NCI-H128 (cell line): ENCODE data around the gene ITPKA.
"Not testable (repeated sequence)": the region's sequence is repeated elsewhere in the genome, so short reads cannot be mapped to it uniquely, and the experiment has no call there.

Source experiments
- DNase-seq: peaks from one replicate; lab custom pipeline; 2025; ENCODE audit not compliant: unreplicated experiment; lab: John Stamatoyannopoulos, UW

The ITPKA gene

DNA sequence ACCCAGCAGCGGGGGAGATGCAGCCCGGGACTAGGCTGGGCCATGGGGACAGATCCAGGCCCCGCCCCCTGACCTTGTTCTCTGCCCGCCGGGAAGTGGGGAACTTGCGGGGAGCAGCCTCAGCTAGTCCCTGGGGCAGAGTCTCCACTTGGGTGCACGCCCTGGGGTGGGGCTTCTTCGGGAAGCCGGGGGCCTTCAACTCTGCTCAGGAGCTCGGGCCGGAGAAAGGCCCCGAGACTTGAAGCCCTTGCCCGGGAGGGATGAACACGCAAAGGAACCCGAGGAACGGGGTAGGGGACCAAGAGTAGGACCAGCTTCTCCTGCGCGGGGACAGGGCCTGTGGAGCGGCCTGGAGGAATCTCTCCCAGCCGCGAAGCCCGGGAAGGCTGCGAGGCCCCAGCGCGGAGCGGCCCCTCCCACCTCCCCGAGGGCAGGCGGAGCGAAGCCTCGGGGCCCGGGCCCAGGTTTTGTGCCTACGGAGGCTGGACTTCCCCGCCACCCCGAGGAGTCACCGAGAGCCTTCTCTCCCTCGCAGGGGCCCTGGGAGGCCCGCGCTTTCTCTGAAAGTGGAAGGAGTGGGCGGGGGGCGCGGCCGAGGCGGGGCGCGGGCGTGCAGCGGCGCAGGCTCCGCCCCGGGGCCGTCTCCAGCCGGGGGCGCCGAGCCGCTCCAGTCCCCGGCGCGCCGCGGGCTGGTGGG lies at the start of gene ITPKA:
Gene ITPKA (plus strand): TSS at position 670 of the 697 bp plus-strand sequence. CDS start 54 bp downstream, outside the sequence.
- no peak for DNase-seq

DNA sequence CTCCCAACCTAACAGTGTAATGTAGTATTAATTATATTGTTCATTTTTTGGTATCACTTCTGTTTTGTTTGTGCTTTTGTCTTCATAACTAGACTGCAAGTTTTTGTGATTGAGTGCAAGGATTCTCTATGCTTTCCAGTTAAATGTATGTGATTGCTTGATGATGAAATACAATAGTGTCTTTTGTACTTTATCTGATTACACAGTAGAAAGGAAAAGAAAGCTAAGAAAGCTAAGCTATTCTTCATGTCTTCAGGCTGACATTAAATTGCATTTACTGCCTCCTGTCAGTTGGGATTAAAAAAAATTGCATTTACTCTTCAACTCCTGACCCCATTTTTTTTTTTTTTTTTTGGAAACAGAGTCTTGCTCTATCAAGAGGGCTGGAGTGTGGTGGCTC lies 48.3 kb upstream of the ITPKA start:
- no peak for DNase-seq

DNA sequence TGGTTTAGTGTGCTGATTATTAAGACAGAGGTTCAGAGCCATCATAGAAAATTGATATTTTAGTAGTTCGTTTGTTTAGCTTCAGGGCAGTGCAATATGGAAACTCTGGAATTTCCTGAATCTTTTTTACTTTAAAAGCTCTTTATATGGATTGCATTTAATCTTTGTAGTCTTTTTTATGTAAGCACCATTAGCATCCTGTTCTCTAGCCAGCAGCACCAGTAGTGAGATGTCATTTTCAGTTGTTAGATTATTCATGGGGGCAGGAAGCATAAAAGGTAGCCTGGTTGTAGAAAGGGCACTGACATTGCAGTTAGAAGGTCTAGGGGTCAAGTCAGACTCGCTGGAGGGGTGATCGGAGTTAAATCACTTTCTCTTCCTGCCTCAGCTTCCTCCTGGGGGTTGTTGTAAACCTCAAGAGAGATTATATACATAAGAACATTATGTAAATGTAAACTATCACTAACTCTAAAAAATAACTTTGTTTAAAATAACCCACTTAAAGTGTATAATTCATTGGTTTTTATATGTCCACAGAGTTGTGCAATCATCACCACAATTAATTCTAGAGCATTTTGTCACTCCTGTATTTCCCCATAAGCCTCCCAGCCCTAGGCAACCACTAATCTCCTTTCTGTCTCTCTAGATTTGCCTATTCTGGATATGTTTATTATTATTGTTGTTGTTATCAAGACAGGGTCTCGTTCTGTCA lies 31.4 kb upstream of the ITPKA start:
- DNase-seq: no peak

DNA sequence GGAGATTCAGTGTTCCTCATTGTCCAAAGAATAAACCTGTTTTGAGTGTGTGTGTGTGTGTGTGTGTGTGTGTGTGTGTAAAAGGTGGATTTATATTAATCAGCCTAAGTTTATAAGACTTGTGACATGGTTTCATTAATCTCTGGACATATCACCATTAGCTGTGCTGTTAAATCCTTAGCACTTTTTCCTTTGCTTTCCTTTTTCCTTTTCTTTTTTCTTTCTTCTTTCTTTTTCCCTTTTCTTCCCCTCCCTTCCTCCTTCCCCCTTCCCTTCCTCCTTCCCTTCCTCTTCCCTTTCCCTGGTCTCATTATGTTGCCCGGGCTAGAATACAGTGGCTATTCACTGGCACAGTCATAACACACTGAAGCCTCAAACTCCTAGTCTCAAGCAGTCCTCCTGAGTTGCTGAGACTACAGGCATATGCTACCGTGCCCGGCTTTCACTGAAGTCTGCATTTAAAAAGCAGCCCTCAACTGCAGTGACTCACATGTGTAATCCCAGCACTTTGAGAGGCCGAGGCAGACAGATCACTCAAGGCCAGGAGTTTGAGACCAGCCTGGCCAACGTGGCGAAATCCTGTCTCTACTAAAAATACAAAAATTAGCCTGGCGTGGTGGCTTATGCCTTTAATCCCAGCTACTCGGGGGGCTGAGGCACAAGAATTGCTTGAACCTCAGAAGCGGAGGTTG lies 28.6 kb upstream of the ITPKA start:
- DNase-seq: no peak

DNA sequence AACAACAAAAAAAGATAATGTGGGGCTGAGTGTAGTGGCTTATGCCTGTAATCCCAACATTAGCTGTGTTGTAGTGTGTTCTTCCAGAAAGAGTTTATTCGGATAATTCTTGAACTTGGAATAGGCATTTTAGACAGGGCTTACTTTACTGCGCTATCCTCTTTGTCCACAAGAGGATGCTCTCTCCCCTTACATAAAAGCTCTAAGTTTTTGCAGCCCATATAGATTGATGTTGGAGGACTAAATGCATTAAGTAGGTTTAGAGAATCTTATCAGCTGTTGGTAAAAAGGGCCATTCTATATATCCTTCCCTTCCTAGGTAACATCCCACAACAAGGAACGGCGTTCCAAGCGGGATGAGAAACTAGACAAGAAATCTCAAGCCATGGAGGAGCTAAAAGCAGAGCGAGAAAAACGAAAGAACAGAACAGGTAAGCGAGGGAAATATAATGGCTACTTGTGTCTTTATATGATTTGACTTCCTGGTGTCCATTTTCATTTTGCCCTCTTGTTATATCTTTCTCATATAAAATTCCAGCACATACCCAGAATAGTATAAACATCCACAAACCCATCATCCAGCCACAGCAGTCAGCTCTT lies 27.8 kb upstream of the ITPKA start:
- DNase-seq: no peak

DNA sequence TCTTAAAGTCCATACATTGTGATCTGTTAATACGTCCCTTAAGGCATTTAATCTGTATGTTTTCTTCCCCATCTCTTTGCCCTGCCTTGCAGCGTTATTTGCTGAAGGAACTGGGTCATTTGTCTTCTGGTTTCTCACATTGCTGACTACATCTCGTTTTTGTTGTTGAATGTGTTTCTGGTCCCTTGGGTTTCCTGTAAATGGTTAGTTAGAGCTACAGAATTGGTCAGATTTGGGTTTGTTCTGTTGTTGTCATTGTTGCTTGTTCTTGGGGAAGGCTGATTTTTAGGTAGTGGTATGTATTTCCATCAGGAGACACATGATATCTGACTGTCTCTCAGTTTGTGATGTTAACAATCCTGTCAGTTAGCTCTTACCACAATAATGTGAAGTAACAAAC lies 27.0 kb upstream of the ITPKA start:
- DNase-seq: no peak

DNA sequence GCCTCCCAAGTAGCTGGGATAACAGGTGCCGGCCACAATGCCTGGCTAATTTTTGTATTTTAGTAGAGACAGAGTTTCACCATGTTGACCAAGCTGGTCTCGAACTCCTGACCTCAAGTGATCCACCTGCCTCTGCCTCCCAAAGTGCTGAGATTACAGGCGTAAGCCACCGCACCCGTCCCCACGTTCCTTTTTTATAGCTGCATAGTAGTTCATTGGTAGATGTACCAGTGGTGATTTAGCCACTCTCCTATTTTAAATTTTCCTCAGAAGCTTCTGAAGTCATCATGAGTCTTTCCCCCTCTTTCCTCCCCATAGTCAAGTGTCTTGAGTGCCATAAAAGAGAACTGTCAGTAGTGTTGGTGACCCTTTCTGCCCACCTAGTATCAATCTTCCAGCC lies 24.0 kb upstream of the ITPKA start:
- not testable (repeated sequence) for DNase-seq

DNA sequence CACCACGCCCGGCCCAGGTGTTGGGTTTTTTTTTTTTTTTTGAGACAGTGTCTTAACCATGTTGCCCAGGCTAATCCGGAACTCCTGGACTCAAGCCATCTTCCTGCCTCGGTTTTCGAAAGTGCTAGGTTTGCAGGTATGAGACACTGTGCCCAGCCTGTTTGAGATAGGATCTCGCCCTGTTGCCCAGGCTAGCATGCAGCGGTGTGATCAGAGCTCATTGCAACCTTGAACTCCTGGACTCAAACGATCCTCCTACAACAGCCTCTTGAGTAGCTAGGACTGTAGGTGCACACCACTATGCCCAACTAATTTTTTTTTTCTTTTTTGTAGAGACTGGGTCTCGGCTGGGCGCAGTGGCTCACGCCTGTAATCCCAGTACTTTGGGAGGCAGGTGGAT lies 20.3 kb upstream of the ITPKA start:
- no peak for DNase-seq

DNA sequence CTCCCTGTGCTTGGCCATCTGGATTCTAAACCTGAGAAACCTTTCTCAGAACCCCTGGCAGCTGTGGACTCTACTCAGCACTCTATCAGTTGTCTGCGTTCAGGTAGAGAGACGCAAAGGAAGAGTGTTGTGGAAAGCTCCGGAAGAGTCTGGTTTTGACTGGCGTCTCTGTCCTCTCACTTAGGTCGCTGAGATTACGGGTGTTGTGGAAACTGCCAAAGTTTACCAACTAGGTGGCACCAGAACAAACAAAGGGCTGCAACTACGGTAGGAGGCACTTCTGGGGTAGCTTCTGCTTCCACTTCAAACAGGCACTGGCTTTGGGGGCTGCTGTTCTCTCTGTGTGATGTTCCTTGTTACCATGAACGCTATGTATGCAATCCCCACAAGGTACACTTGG lies 19.2 kb upstream of the ITPKA start:
- no peak for DNase-seq

DNA sequence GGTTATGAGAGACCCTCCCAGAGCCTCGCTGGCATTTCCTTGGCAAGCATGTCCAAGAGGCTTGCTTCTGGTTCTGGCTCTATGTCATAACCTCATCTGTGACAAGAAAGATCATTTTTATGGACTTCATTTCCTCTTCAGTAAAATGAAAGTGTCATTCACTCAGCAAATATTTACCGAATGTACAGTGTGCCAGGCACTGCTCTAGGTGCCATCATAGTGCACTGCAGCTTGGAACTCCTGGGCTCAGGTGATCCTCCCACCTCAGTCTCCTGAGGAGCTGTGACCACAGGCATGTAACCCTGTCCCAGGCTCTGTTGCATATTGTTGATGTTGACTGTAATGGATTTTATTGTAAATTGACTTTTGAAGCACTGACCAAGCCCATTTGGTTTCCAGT lies 18.7 kb upstream of the ITPKA start:
- DNase-seq: no peak

DNA sequence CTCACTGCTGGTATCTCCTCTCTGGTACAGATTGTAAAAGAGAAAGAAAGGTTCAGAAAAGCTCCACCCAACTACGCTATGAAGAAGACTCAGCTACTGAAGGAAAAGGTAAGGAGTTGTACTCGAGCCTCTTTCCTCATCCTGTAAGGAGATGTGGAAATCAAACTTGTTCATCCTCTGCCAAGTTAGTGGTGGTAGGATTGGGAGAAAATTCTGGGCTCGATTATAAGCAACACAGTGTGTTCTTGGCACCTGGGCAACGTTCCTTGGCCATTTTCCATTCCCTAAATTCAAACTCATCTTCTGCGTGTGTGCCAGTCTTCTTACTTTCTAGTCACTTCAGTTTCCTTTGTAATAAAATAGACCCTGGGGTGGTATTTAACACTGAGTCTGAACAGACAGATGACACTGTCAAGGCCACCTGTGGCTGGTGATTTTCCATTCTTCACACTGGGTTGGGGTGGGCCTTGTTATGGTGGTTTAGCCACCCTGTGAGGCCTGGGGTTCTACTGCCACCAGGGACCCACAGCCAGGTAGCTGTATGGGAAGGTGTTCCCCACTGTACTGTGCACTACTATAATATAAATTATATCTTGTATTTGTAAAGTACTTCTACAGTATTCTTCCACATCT lies 17.1 kb upstream of the ITPKA start:
- no peak for DNase-seq

DNA sequence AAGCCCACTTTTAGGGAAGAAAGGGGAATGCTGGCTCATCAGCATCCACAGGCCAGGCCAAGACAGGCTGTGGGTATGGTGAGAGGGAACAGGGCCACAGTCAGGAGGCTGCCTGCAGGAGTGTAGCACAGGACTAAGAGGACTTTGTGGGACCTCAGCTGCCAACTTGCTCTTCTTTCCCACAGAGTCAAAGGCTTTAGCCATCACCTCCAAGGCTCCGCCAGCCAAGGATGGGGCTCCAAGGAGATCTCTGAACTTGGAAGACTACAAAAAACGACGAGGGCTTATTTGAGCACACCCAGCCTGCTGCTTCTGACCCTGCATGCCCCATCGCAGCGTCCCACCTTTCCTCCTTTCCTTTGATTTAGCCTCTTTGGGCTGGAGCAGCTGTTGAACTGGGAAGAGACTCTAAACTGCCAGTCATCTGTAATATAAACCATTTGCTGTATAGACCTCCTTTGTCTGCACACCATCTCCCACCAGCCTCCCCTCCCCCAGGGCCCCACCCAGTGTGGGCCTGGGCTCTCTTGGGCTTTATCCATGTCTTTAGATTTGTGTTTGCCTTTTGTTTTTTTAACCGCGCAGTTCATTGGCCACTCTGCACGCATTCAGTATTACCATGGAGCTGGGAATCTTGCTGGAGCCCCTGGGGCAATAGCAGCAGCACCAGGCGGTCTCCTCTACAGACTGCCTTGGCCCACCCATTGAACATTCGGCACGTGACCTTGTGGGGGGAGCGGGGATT lies 13.1 kb upstream of the ITPKA start:
- DNase-seq: no peak

DNA sequence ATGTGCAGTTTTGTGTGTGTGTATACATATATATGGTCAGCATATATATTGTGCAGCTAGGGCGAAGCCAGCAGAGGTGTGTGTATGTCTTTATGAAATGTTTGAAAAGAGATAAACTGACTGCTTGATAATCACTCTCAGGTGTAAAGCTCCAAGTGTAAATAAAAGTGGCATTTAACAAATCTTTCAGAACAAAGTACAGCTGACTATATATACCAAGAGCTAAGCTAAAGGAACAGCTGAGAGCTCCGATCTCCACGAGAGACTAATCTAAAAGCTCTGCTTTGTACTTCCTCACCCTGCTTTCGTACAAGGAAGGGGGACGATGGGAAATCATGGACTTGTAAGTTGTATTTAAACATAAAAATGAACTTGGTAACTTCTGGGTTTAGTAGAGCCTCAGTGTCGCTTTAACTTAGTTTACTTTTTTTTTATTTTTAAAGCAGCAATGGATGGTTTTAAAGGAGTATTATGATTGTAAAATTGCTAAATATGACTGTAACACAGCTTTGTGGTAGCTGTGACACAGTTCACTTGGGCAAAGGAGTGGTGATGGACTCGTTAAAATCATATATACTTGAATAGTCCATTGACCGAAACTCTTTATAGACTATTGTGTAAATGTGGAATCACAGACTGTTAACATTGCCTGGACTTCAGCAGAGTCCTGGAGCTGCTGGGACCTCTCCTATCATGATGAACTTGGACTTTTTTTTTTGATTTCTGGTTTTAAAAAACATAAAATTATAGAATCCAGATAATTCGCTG lies 11.4 kb upstream of the ITPKA start:
- no peak for DNase-seq

DNA sequence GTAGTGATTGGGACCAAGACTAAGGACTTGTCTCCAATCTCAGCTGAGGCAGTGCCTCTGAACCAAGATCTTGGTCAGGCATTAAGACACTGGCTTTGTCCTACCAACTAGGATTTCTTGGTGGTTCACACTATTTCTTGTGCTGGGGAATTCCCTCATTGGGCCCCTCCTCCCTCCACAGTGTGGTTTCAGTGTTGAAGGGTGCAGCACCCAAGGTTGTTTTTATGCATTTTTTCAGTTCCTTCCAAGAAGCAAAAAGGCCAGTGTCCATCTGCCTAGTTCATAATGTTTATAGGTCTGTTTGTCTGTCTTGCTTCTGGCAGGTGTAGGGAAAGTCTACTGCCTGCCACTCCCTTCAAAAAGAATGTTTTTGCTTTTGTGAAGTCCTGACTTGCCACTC lies 10.6 kb upstream of the ITPKA start:
- DNase-seq: no peak

DNA sequence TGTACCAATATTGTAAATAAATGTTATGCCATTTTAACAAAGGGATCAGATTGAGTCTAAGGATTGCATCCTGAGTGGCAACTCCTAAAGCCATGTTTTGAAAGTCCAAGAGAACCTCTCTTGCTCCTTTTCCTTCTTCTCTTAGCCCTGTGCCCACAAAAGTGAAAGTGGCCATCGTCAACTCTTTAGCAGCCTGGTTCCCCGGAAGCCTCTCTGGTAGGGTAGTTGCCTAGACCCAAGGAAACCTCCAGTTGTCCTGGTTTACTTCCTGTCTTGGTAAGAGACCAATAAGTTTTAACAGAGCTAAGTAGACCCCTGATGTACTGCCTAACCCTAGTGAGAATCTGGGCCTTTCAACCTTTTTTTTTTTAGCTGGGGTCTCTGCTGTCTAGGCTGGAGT lies 10.2 kb upstream of the ITPKA start:
- DNase-seq: no peak

DNA sequence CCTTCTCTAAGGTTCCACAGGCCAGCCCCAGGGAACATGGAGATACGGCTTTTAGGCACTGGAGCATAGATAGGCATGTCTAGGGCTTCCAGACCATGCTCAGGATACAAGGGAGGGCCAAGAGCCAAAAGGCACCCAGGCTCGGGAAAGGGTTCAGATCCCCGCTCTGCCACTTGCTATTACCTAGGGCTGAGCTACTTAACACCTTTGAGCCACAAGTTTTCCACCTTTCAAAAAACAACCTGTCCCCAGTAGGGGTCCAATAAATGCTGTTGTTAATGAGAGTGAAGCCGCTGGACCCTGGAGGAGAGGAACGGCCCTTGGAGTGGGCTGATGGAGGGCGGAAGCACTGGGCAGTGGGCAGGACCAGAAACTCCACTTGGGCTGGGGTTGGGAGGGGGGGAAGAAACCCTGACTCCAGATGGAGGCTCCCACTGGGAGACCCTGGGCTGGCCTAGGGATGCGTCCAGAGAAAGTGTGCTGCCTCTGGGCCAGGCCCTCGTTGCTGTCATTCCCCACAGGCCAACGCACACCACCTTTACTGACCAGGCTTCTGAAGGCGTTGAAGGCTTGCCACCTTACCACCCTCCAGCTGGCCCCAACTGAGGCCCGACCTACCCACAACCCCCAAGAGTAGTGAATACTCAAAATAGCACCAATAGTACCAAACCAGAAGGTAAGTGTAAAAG lies 8.6 kb upstream of the ITPKA start:
- no peak for DNase-seq

DNA sequence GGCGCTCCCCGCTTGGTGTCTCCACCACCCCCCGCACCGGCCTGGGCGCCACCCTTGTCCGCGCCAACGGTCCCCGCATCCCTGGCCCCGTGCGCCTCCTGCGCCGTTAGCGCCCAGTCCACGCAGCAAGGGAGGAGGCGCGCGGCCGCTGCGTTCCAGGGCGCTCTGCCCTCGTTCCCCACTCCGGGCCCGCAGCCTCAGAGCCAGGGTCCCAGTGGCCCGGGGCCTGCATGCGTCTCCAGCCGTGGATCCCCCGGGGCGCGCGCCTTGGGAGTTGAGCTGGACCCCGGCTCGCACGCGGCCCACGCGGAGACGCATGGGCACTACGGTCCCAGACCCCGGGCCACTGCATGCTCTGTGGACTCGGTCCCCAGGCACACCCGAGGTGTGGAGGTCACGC lies 7.4 kb upstream of the ITPKA start:
- DNase-seq: no peak

DNA sequence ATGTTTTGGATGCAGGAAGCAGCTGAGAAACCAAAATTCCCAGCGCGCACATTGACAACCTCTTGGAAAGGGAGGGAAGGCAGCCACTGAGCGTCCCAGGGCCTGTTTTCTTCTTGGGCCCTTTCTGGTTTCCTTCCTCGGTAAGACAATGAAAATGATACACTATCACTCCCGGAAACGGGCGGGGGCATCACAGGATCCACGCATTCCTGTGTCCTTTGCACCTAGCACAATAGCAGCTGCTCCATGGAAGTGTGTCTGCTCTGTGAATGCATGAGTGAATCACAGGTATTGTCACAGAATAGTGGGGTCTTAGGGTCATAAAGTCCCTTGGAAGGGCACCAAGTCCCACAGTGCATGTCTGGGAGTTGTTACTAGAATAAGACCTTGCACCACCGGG lies 6.3 kb upstream of the ITPKA start:
- no peak for DNase-seq

DNA sequence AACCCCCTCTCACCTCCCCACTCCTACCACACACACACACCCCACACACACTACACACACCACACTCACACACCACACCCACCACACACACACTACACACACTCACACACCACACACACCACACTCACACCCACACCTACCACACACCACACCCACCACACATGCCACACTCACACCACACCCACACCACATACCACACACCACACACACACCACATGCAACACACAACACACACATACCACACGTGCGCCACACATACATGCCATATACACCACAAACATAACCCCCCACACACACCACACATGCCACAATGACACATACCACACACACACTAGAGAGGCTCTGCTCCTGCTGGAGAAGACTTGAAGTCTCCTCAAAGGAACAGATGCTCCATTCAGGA lies 5.9 kb upstream of the ITPKA start:
- no peak for DNase-seq
